Hepatocyte (in vitro differentiated cells): ENCODE measurements around the gene PKP1. TPM values are rescaled to one million over a fixed set of nuclear protein-coding genes. Genes with fewer than 3 reads are reported as not detected.

Experiments used
- DNase-seq: peaks from one replicate; pipeline ENCODE4 v3.0.0-alpha.2; 2016; ENCODE audit warnings: low spot score
- H2AFZ ChIP-seq: fragments of 200-600 bp; sonication (generic); 2 replicates; pipeline ENCODE4 v1.6.0; 2016; ENCODE audit warnings: antibody characterized with exemption, mild to moderate bottlenecking
- H3K27ac ChIP-seq: fragments of 200-600 bp; sonication (generic); 2 replicates; pipeline ENCODE4 v1.5.1; 2016; ENCODE audit warnings: mild to moderate bottlenecking
- H3K27me3 ChIP-seq: fragments of 200-600 bp; sonication (generic); 2 replicates; pipeline ENCODE4 v1.6.1; 2016
- H3K36me3 ChIP-seq: fragments of 200-600 bp; sonication (generic); replicated peaks from 2 replicates; pipeline ENCODE4 v1.5.1; 2016; ENCODE audit warnings: low read depth; ENCODE audit not compliant: insufficient read depth
- H3K4me1 ChIP-seq: fragments of 200-600 bp; sonication (generic); 2 replicates; pipeline ENCODE4 v1.5.1; 2016; ENCODE audit warnings: mild to moderate bottlenecking, moderate library complexity; ENCODE audit not compliant: insufficient read depth
- H3K4me2 ChIP-seq: fragments of 200-600 bp; sonication (generic); 2 replicates; pipeline ENCODE4 v1.6.0; 2016
- H3K4me3 ChIP-seq: fragments of 200-600 bp; sonication (generic); 2 replicates; pipeline ENCODE4 v1.5.1; 2016; ENCODE audit warnings: mild to moderate bottlenecking
- H3K79me2 ChIP-seq: fragments of 200-600 bp; sonication (generic); 2 replicates; pipeline ENCODE4 v1.6.0; 2017; ENCODE audit warnings: mild to moderate bottlenecking
- H3K9me2 ChIP-seq: fragments of 200-600 bp; sonication (generic); replicated peaks from 2 replicates; pipeline ENCODE4 v1.6.0; 2017; ENCODE audit warnings: mild to moderate bottlenecking; ENCODE audit not compliant: insufficient read depth
- H3K9me3 ChIP-seq: fragments of 200-600 bp; sonication (generic); 2 replicates; pipeline ENCODE4 v1.5.1; 2016; ENCODE audit warnings: low read depth, mild to moderate bottlenecking
- H4K20me1 ChIP-seq: fragments of 200-600 bp; sonication (generic); 2 replicates; pipeline ENCODE4 v1.6.0; 2016; ENCODE audit warnings: mild to moderate bottlenecking; ENCODE audit not compliant: insufficient read depth, poor library complexity, severe bottlenecking
- EZH2 ChIP-seq: fragments of 200-600 bp; sonication (generic); IDR thresholded peaks from 2 replicates; pipeline ENCODE4 v1.6.1; 2016; ENCODE audit warnings: antibody characterized with exemption, mild to moderate bottlenecking, borderline replicate concordance
- EZH2phosphoT487 ChIP-seq: fragments of 200-600 bp; sonication (generic); IDR thresholded peaks from one replicate; pipeline ENCODE4 v1.6.1; 2018; ENCODE audit warnings: antibody characterized with exemption, mild to moderate bottlenecking, low read depth, moderate library complexity; ENCODE audit not compliant: unreplicated experiment, severe bottlenecking
- WGBS: methylation state at CpG from one replicate; pipeline ENCODE4 v1.1.6; 2016; ENCODE audit warnings: low lambda C conversion rate; ENCODE audit errors: missing lambda C conversion rate; 5-methylcytosine and 5-hydroxymethylcytosine counted together
- polyA plus RNA-seq: library from polyadenylated mRNA; unstranded; fragments of >200 nt; fragmentation: Nextera tagmentation; extraction: Ambion mirVana; gene quantifications from 2 replicates; pipeline ENCODE4 v1.2.1, GENCODE V29; 2016
- total RNA-seq: library from RNA; depleted of rRNA; stranded (reverse); fragments of >200 nt; gene quantifications from 2 replicates; pipeline ENCODE4 v1.2.3, GENCODE V29; 2014
- TF ChIP-seq, protein P1 (sequence below): fragments of 200-600 bp; sonication (generic); IDR thresholded peaks from 2 replicates; pipeline ENCODE4 v1.5.1; 2016; ENCODE audit warnings: antibody characterized with exemption, mild to moderate bottlenecking; ENCODE audit not compliant: poor library complexity

The PKP1 gene
- total and polyA plus RNA-seq, 2 experiments from 2014 or later, result 0.04 to 0.33 TPM

DNA sequence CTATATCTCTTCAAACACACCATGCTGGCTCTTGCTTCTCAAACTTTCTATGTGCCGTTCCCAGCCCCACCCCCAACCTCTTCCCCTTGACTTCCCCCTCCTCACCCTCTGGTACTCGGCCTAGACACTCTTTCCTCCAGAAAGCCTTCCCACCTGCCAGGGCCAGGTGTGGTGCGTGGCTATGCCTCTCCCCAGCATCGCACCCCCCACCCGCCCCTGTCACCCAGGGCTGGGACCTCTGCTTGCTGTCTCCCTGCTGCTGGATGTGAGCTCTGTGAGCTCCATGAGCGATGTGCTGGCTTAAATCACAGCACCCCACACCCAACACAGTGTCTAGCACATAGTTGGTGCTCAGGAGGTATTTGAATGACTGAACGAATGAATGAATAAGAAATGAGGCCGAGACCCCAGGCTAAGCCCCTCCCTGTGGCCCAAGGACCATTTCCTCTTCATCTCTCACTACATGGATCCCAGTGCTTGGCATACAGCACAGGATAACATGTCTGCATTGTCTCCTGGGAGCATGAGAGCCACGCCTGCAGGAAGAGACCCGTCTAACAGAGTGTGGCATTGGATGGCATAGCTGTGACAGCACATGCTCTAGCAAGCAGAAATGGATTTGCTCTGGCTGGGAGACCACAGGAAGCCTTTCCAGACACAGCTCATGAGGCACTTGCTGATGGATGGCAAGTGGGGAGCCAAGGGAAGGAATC lies 74.5 kb downstream of the PKP1 start:
- 87% methylated on average over 10 of the region's 10 CpGs for WGBS
- no peak for DNase-seq

GRCh38 chr1:201358596-201358995 lies 75.3 kb downstream of the PKP1 start:
- WGBS, result 89% methylated on average over 4 of the region's 4 CpGs
- TF ChIP-seq EZH2phosphoT487 (no peak), EZH2 (no peak)
- TF ChIP-seq, protein P1, sequence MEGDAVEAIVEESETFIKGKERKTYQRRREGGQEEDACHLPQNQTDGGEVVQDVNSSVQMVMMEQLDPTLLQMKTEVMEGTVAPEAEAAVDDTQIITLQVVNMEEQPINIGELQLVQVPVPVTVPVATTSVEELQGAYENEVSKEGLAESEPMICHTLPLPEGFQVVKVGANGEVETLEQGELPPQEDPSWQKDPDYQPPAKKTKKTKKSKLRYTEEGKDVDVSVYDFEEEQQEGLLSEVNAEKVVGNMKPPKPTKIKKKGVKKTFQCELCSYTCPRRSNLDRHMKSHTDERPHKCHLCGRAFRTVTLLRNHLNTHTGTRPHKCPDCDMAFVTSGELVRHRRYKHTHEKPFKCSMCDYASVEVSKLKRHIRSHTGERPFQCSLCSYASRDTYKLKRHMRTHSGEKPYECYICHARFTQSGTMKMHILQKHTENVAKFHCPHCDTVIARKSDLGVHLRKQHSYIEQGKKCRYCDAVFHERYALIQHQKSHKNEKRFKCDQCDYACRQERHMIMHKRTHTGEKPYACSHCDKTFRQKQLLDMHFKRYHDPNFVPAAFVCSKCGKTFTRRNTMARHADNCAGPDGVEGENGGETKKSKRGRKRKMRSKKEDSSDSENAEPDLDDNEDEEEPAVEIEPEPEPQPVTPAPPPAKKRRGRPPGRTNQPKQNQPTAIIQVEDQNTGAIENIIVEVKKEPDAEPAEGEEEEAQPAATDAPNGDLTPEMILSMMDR, result no peak
- H3K27me3 ChIP-seq, result no peaks in the 10 kb centered on the region

More for the DNA sequence above, 74.5 kb downstream of the PKP1 start:
- H2AFZ ChIP-seq, result no peak overlapping the region
- no peaks in the 10 kb centered on the region for H4K20me1 ChIP-seq
- TF ChIP-seq, protein P1, result no peak
- TF ChIP-seq EZH2phosphoT487 (no peak), EZH2 (no peak)
- no peak overlapping the region for H3K4me2 ChIP-seq
- no peak overlapping the region for H3K27ac ChIP-seq
- H3K4me3 ChIP-seq, result no peak overlapping the region
- H3K27me3 ChIP-seq, result no peaks in the 10 kb centered on the region
- H3K4me1 ChIP-seq, result no peaks in the 10 kb centered on the region
- no peaks in the 10 kb centered on the region for H3K79me2 ChIP-seq
- no peaks in the 10 kb centered on the region for H3K36me3 ChIP-seq
- no peaks in the 10 kb centered on the region for H3K9me2 ChIP-seq
- no peaks in the 10 kb centered on the region for H3K9me3 ChIP-seq

DNA sequence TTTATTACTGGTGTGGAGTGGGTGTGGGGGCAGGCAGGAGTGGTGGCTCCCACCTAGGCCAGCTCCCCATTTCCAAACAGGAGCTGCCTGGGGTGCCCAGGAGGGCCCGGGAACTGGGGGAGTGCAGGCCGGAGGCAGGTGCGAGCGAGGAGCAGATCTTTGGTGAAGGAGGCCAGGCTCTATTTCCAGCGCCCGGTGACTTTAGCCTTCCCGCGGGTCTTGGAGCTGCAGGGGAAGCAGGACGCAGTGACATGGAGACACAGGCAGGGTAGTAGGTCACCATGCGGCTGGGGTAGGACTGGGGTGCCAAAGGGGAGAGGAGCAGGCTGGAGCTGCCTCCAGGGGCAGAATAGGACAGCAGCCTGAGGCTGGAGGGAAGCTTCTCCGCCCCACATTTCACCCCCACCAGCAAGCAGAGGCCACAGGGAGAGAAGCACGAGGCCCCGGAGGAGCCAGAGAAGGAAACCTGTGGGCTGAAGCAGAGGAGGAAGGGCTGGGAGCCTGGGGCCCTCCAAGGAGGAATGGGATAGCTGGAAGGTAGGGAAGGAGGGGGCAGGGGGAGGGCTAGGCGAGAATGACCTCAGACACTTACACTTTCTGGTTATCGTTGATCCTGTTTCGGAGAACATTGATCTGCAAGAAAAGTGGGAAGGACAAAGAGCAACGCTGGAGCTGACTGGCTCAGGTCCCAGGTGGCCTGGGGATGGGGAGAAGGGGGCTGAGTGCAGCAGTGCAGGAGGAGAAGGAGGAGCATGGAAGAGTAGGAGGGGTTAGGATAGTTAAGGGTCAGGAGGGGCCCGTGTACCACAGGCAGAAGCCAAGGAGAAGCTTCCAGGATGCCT lies 75.9 kb downstream of the PKP1 start:
- H3K27ac ChIP-seq, result no peak overlapping the region
- H3K36me3 ChIP-seq, result no peaks in the 10 kb centered on the region
- H4K20me1 ChIP-seq, result no peaks in the 10 kb centered on the region
- TF ChIP-seq EZH2phosphoT487 (no peak), EZH2 (no peak)
- TF ChIP-seq, protein P1, result no peak
- no peaks in the 10 kb centered on the region for H3K4me1 ChIP-seq
- H3K4me2 ChIP-seq, result no peak overlapping the region
- no peaks in the 10 kb centered on the region for H3K27me3 ChIP-seq
- no peak overlapping the region for H3K4me3 ChIP-seq
- WGBS, result 78% methylated on average over 18 of the region's 18 CpGs
- H3K79me2 ChIP-seq, result no peaks in the 10 kb centered on the region
- no peak for DNase-seq
- no peak overlapping the region for H2AFZ ChIP-seq
- no peaks in the 10 kb centered on the region for H3K9me2 ChIP-seq
- H3K9me3 ChIP-seq, result no peaks in the 10 kb centered on the region

More at GRCh38 chr1:201358596-201358995, 75.3 kb downstream of the PKP1 start:
- Histone ChIP-seq H3K27ac (no peak overlapping the region), H3K4me1 (no peaks in the 10 kb centered on the region), H3K4me3 (no peak overlapping the region), H2AFZ (no peak overlapping the region), H3K9me2 (no peaks in the 10 kb centered on the region), H3K4me2 (no peak overlapping the region), H3K36me3 (no peaks in the 10 kb centered on the region), H3K9me3 (no peaks in the 10 kb centered on the region), H4K20me1 (no peaks in the 10 kb centered on the region), H3K79me2 (no peaks in the 10 kb centered on the region)
- DNase-seq, result no peak
